Smooth muscle cell of trachea (primary cell): Measurements from ENCODE around the gene DXO. TPM values are rescaled to one million over a fixed set of nuclear protein-coding genes. Genes with fewer than 3 reads are reported as not detected.

Experiments
- total RNA-seq: library from RNA; depleted of rRNA; stranded (reverse); fragments of >200 nt; gene quantifications from 2 replicates; pipeline ENCODE4 v1.2.1, GENCODE V29; 2014

DXO gene
- 12.8 and 15.1 TPM in 2 replicates for total RNA-seq

DNA sequence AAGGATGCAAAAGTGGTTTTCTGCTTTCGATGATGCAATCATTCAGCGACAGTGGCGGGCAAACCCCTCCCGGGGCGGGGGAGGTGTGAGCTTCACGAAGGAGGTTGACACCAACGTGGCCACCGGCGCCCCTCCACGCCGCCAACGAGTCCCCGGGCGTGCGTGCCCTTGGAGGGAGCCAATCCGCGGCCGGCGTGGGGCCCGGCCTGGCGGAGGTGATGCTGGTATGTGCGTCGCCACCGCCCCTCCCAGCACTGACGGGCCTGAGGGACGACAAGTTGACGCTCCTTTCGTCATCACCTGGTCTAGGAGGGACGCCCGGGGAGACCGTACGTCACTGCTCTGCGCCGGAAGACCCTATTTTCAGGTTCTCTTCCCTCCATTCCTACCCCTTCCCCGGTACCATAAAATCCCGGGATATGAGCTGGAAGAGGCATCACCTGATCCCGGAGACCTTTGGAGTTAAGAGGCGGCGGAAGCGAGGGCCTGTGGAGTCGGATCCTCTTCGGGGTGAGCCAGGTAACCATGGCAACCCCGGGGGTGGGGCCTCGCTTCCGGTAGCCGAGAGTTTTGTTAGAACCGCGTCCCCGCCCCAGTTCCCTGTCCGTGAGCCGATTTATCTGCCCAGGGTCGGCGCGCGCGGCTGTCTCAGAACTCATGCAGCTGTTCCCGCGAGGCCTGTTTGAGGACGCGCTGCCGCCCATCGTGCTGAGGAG is at the start of gene DXO:
Gene DXO (minus strand): TSS at position 146 of the 716 bp plus-strand sequence. CDS start 463 bp downstream, outside the sequence.

DNA sequence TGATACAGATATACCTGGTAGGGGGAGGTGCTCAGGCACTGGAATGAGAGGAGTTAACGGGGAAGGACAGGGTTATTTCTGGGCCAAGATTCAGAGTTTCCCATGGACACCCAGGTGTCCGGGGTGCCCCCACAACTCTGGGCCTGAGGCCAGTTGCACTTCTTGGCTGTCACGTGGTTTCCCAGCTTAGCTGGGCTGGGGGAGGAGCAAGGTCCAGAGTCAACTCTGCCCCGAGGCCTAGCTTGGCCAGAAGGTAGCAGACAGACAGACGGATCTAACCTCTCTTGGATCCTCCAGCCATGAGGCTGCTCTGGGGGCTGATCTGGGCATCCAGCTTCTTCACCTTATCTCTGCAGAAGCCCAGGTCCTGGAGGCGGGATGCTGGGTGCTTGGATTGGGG is 42.6 kb upstream of the DXO start, which contains the start of gene C4B:
Gene C4B (plus strand): TSS at position 249 of the 400 bp plus-strand sequence. CDS start 51 bp downstream, at position 300.

DNA sequence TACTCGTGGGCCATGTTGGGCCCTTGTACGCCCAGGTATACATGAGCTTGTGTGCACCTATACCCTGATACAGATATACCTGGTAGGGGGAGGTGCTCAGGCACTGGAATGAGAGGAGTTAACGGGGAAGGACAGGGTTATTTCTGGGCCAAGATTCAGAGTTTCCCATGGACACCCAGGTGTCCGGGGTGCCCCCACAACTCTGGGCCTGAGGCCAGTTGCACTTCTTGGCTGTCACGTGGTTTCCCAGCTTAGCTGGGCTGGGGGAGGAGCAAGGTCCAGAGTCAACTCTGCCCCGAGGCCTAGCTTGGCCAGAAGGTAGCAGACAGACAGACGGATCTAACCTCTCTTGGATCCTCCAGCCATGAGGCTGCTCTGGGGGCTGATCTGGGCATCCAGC is 9.8 kb upstream of the DXO start, which contains the start of gene C4A:
Gene C4A (plus strand): TSS at position 314 of the 400 bp plus-strand sequence. CDS start 51 bp downstream, at position 365.

DNA sequence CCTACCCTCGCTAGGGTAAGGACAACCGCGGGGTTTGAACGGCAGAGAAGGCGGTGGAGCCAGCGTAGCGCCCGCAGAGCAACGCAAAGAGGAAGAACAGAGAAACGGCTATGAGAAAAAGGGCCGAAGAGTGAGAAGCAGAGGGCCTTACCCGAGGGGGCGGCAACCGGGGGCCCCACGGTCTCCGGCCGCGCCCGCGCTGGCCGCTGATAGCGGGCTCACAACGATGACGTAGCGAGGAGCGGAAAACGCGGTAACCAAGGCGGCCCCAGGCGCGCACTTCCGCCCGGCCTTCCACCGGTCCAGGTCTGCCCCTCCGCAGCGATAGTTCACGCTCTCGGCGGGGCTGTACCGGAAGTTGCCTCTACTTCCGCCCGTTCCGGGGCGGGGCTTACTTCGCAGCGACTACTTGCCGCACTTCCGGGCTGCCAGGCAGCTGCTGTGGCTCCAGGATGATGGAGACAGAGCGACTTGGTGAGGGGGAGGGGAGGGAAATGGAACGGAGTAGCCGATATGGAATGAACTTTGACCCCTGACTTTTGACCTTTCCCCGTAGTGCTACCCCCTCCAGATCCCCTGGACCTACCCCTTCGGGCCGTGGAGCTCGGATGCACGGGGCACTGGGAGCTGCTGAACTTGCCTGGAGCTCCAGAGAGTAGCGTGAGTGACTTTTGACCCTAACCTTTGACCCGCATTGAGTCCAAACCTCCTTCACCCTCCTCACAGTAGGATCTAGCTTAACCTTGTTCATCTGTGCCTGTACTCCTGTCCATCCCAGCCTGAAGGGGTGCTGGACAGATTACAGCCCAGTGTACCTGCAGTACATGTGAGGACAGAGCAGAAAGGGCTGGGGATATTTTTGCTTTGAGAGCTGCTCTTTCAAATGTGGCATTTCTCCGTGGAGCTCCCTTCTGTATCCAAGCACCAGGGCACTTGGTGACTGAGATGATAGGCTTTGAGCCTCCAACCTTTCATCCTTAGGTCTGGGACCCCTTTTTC is 12.9 kb downstream of the DXO start, which contains the start of the genes NELFE and SKIC2:
Gene NELFE (minus strand): TSS at position 231 of the 999 bp plus-strand sequence. CDS start 525 bp downstream, outside the sequence.
Gene SKIC2 (plus strand): TSS at position 435 of the 999 bp plus-strand sequence. CDS start 18 bp downstream, at position 453.

DNA sequence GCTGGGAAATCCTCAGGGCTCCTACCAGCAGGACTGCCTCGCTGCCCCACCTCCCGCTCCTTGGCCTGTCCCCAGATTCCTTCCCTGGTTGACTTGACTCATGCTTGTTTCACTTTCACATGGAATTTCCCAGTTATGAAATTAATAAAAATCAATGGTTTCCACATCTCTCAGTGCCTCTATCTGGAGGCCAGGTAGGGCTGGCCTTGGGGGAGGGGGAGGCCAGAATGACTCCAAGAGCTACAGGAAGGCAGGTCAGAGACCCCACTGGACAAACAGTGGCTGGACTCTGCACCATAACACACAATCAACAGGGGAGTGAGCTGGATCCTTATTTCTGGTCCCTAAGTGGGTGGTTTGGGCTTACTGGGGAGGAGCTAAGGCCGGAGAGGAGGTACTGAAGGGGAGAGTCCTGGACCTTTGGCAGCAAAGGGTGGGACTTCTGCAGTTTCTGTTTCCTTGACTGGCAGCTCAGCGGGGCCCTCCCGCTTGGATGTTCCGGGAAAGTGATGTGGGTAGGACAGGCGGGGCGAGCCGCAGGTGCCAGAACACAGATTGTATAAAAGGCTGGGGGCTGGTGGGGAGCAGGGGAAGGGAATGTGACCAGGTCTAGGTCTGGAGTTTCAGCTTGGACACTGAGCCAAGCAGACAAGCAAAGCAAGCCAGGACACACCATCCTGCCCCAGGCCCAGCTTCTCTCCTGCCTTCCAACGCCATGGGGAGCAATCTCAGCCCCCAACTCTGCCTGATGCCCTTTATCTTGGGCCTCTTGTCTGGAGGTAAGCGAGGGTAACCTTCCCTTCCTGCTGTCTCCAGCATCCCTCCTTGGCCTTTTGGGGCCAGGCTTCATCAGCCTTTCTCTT is 26.2 kb downstream of the DXO start, which contains the start of gene CFB:
Gene CFB (plus strand): TSS at position 589 of the 863 bp plus-strand sequence. CDS start 127 bp downstream, at position 716.

DNA sequence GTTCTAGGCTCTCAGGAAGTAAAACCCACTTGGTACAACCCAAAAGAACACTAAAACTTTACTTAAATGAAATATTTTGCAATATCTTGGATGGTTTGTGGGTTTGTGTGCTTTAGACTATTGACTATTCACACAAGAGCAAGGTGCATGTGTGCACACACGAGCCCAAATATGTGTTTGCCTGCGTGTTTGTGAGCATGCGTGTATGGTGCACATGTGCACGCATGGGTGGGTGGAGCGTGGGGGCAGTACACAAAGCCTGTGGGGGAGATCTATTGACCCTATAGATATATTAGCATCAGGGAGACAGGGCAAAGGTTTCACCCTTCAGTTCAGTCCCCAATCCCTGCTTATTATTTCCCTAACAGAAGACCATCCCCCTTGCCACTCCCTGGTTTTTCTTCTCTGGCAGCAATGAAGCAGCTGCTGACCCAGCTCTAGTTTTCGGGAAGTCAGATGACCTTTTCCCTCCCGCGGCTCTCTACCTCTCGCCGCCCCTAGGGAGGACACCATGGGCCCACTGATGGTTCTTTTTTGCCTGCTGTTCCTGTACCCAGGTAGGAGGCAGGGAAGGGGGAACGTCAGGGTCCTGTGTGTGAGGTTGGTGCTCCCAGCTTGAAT is 44.6 kb downstream of the DXO start, which contains the start of gene C2:
Gene C2 (plus strand): TSS at position 476 of the 621 bp plus-strand sequence. CDS start 36 bp downstream, at position 512.

Other genes with a start within 250 kb of the DXO start
- gene MPIG6B, start 248.8 kb downstream of the DXO start, total RNA-seq, result not detected in 2 replicates
- gene DDAH2, start 242.8 kb downstream of the DXO start, total RNA-seq, result 93.8 and 161 TPM in 2 replicates
- gene CLIC1, start 235.6 kb downstream of the DXO start, total RNA-seq, result 662 and 1,073 TPM in 2 replicates
- gene MSH5, start 232.1 kb downstream of the DXO start, total RNA-seq, result 5.8 and 15.9 TPM in 2 replicates
- 1.3 and 1.9 TPM in 2 replicates for gene SAPCD1, start 209.5 kb downstream of the DXO start, total RNA-seq
- gene VWA7, start 194.8 kb downstream of the DXO start, total RNA-seq, result 0.50 and 1.2 TPM in 2 replicates
- 60.0 and 75.2 TPM in 2 replicates for gene VARS1, start 176.4 kb downstream of the DXO start, total RNA-seq
- 19.4 and 39.1 TPM in 2 replicates for gene LSM2, start 165.2 kb downstream of the DXO start, total RNA-seq
- gene HSPA1L, start 156.9 kb downstream of the DXO start, total RNA-seq, result 1.5 TPM in 2 replicates
- 98.0 and 168 TPM in 2 replicates for gene HSPA1A, start 156.6 kb downstream of the DXO start, total RNA-seq
- gene HSPA1B, start 144.4 kb downstream of the DXO start, total RNA-seq, result 140 and 202 TPM in 2 replicates
- gene NEU1, start 109.3 kb downstream of the DXO start, total RNA-seq, result 80.6 and 120 TPM in 2 replicates
- 0.17 TPM in 1 of 2 replicates, not detected in the other for gene SLC44A4, start 93.1 kb downstream of the DXO start, total RNA-seq
- gene EHMT2, start 74.4 kb downstream of the DXO start, total RNA-seq, result 62.0 and 93.5 TPM in 2 replicates
- 3.8 and 9.8 TPM in 2 replicates for gene ZBTB12, start 70.1 kb downstream of the DXO start, total RNA-seq
- 2.8 and 13.1 TPM in 2 replicates for gene C2, start 44.4 kb downstream of the DXO start, total RNA-seq
- 24.1 and 45.0 TPM in 2 replicates for gene CFB, start 26.0 kb downstream of the DXO start, total RNA-seq
- gene NELFE, start 13.2 kb downstream of the DXO start, total RNA-seq, result 108 and 168 TPM in 2 replicates
- 57.7 and 89.3 TPM in 2 replicates for gene SKIC2, start 13.0 kb downstream of the DXO start, total RNA-seq
- gene C4A, start 9.9 kb upstream of the DXO start, total RNA-seq, result 4.1 and 11.6 TPM in 2 replicates
- 6.4 and 6.8 TPM in 2 replicates for gene C4B, start 42.7 kb upstream of the DXO start, total RNA-seq
- gene CYP21A2, start 66.3 kb upstream of the DXO start, total RNA-seq, result 0.17 and 0.44 TPM in 2 replicates
- gene TNXB, start 137.2 kb upstream of the DXO start, total RNA-seq, result 7.7 and 77.6 TPM in 2 replicates
- gene ATF6B, start 156.1 kb upstream of the DXO start, total RNA-seq, result 20.8 and 27.2 TPM in 2 replicates
- gene FKBPL, start 158.2 kb upstream of the DXO start, total RNA-seq, result 6.7 and 6.8 TPM in 2 replicates
- gene PRRT1, start 179.8 kb upstream of the DXO start, total RNA-seq, result 0.33 and 0.44 TPM in 2 replicates
- 14.7 and 15.9 TPM in 2 replicates for gene PPT2, start 182.0 kb upstream of the DXO start, total RNA-seq
- gene EGFL8, start 192.5 kb upstream of the DXO start, total RNA-seq, result 0.66 and 1.9 TPM in 2 replicates
- 17.5 and 42.2 TPM in 2 replicates for gene AGPAT1, start 203.9 kb upstream of the DXO start, total RNA-seq
- 17.5 and 30.7 TPM in 2 replicates for gene RNF5, start 206.3 kb upstream of the DXO start, total RNA-seq
- 0.44 and 0.50 TPM in 2 replicates for gene AGER, start 212.1 kb upstream of the DXO start, total RNA-seq
- gene PBX2, start 218.1 kb upstream of the DXO start, total RNA-seq, result 57.5 and 61.2 TPM in 2 replicates
- gene GPSM3, start 220.5 kb upstream of the DXO start, total RNA-seq, result 1.3 and 1.8 TPM in 2 replicates